ENCODE measurements around the gene MYO5B.

MYO5B gene

GRCh38 chr18:50162486-50163304, 32.3 kb downstream of the MYO5B start:
- Histone ChIP-seq H3K36me3 (ENCODE audit: control insufficient read depth, insufficient read depth, low read length) (no peaks in the 10 kb centered on the region), H3K9me3 (ENCODE audit: control insufficient read depth, insufficient read depth, low read length) (no peaks in the 10 kb centered on the region), H3K9ac (ENCODE audit: low read depth, low read length) (no peak overlapping the region), H3K4me3 (ENCODE audit: low read depth, low read length) (no peak overlapping the region), H3K4me1 (ENCODE audit: control insufficient read depth, insufficient read depth, low read length) (peaks cover 5% of the 10 kb centered on the region), H3K27me3 (ENCODE audit: control insufficient read depth, insufficient read depth, low read length) (no peaks in the 10 kb centered on the region)

- H3K4me1 ChIP-seq (ENCODE audit: control insufficient read depth, insufficient read depth, low read length), result peaks cover 5% of the 10 kb centered on the region
- no peaks in the 10 kb centered on the region for H3K27me3 ChIP-seq (ENCODE audit: control insufficient read depth, insufficient read depth, low read length)
- no peaks in the 10 kb centered on the region for H3K36me3 ChIP-seq (ENCODE audit: control insufficient read depth, insufficient read depth, low read length)
- no peak overlapping the region for H3K4me3 ChIP-seq (ENCODE audit: low read depth, low read length)
- H3K9me3 ChIP-seq (ENCODE audit: control insufficient read depth, insufficient read depth, low read length), result no peaks in the 10 kb centered on the region
- no peak overlapping the region for H3K9ac ChIP-seq (ENCODE audit: low read depth, low read length)
These were observed 33.2 kb downstream of the MYO5B start for GRCh38 chr18:50161597-50162205.

GRCh38 chr18:50159654-50160046, 35.3 kb downstream of the MYO5B start:
- Histone ChIP-seq H3K9me3 (ENCODE audit: control insufficient read depth, insufficient read depth, low read length) (no peaks in the 10 kb centered on the region), H3K9ac (ENCODE audit: low read depth, low read length) (no peak overlapping the region), H3K27me3 (ENCODE audit: control insufficient read depth, insufficient read depth, low read length) (no peaks in the 10 kb centered on the region), H3K4me3 (ENCODE audit: low read depth, low read length) (no peak overlapping the region), H3K4me1 (ENCODE audit: control insufficient read depth, insufficient read depth, low read length) (peaks cover 5% of the 10 kb centered on the region), H3K36me3 (ENCODE audit: control insufficient read depth, insufficient read depth, low read length) (no peaks in the 10 kb centered on the region)

- Histone ChIP-seq H3K27me3 (ENCODE audit: control insufficient read depth, insufficient read depth, low read length) (no peaks in the 10 kb centered on the region), H3K9me3 (ENCODE audit: control insufficient read depth, insufficient read depth, low read length) (no peaks in the 10 kb centered on the region), H3K4me1 (ENCODE audit: control insufficient read depth, insufficient read depth, low read length) (peaks cover 5% of the 10 kb centered on the region), H3K4me3 (ENCODE audit: low read depth, low read length) (no peak overlapping the region), H3K36me3 (ENCODE audit: control insufficient read depth, insufficient read depth, low read length) (no peaks in the 10 kb centered on the region), H3K9ac (ENCODE audit: low read depth, low read length) (no peak overlapping the region)
These were observed 35.9 kb downstream of the MYO5B start for GRCh38 chr18:50158866-50159653.

GRCh38 chr18:50155406-50155805, 39.5 kb downstream of the MYO5B start:
- H3K27me3 ChIP-seq (ENCODE audit: control insufficient read depth, insufficient read depth, low read length), result no peaks in the 10 kb centered on the region
- no peak overlapping the region for H3K4me3 ChIP-seq (ENCODE audit: low read depth, low read length)

GRCh38 chr18:50154420-50154819, 40.5 kb downstream of the MYO5B start:
- Histone ChIP-seq H3K9me3 (ENCODE audit: control insufficient read depth, insufficient read depth, low read length) (no peaks in the 10 kb centered on the region), H3K36me3 (ENCODE audit: control insufficient read depth, insufficient read depth, low read length) (no peaks in the 10 kb centered on the region), H3K4me1 (ENCODE audit: control insufficient read depth, insufficient read depth, low read length) (peaks cover 3% of the 10 kb centered on the region), H3K27me3 (ENCODE audit: control insufficient read depth, insufficient read depth, low read length) (no peaks in the 10 kb centered on the region), H3K9ac (ENCODE audit: low read depth, low read length) (no peak overlapping the region), H3K4me3 (ENCODE audit: low read depth, low read length) (no peak overlapping the region)

More at GRCh38 chr18:50155406-50155805, 39.5 kb downstream of the MYO5B start:
- H3K4me1 ChIP-seq (ENCODE audit: control insufficient read depth, insufficient read depth, low read length), result peaks cover 3% of the 10 kb centered on the region
- H3K9me3 ChIP-seq (ENCODE audit: control insufficient read depth, insufficient read depth, low read length), result no peaks in the 10 kb centered on the region
- H3K36me3 ChIP-seq (ENCODE audit: control insufficient read depth, insufficient read depth, low read length), result no peaks in the 10 kb centered on the region
- H3K9ac ChIP-seq (ENCODE audit: low read depth, low read length), result no peak overlapping the region

GRCh38 chr18:50152900-50153299, 42.0 kb downstream of the MYO5B start:
- no peaks in the 10 kb centered on the region for H3K4me1 ChIP-seq (ENCODE audit: control insufficient read depth, insufficient read depth, low read length)
- H3K9me3 ChIP-seq (ENCODE audit: control insufficient read depth, insufficient read depth, low read length), result no peaks in the 10 kb centered on the region
- H3K27me3 ChIP-seq (ENCODE audit: control insufficient read depth, insufficient read depth, low read length), result no peaks in the 10 kb centered on the region
- H3K4me3 ChIP-seq (ENCODE audit: low read depth, low read length), result no peak overlapping the region
- no peaks in the 10 kb centered on the region for H3K36me3 ChIP-seq (ENCODE audit: control insufficient read depth, insufficient read depth, low read length)
- H3K9ac ChIP-seq (ENCODE audit: low read depth, low read length), result no peak overlapping the region

- Histone ChIP-seq H3K9me3 (ENCODE audit: control insufficient read depth, insufficient read depth, low read length) (no peaks in the 10 kb centered on the region), H3K4me1 (ENCODE audit: control insufficient read depth, insufficient read depth, low read length) (no peaks in the 10 kb centered on the region), H3K4me3 (ENCODE audit: low read depth, low read length) (no peak overlapping the region), H3K27me3 (ENCODE audit: control insufficient read depth, insufficient read depth, low read length) (no peaks in the 10 kb centered on the region), H3K9ac (ENCODE audit: low read depth, low read length) (no peak overlapping the region), H3K36me3 (ENCODE audit: control insufficient read depth, insufficient read depth, low read length) (no peaks in the 10 kb centered on the region)
These were observed 43.0 kb downstream of the MYO5B start for GRCh38 chr18:50151926-50152325.

- no peaks in the 10 kb centered on the region for H3K4me1 ChIP-seq (ENCODE audit: control insufficient read depth, insufficient read depth, low read length)
- H3K27me3 ChIP-seq (ENCODE audit: control insufficient read depth, insufficient read depth, low read length), result no peaks in the 10 kb centered on the region
- H3K9me3 ChIP-seq (ENCODE audit: control insufficient read depth, insufficient read depth, low read length), result no peaks in the 10 kb centered on the region
- H3K9ac ChIP-seq (ENCODE audit: low read depth, low read length), result no peak overlapping the region
- H3K4me3 ChIP-seq (ENCODE audit: low read depth, low read length), result no peak overlapping the region
- no peaks in the 10 kb centered on the region for H3K36me3 ChIP-seq (ENCODE audit: control insufficient read depth, insufficient read depth, low read length)
These were observed 50.4 kb downstream of the MYO5B start for GRCh38 chr18:50144540-50144939.

- Histone ChIP-seq H3K9ac (ENCODE audit: low read depth, low read length) (no peak overlapping the region), H3K36me3 (ENCODE audit: control insufficient read depth, insufficient read depth, low read length) (no peaks in the 10 kb centered on the region), H3K4me1 (ENCODE audit: control insufficient read depth, insufficient read depth, low read length) (no peaks in the 10 kb centered on the region), H3K9me3 (ENCODE audit: control insufficient read depth, insufficient read depth, low read length) (no peaks in the 10 kb centered on the region), H3K27me3 (ENCODE audit: control insufficient read depth, insufficient read depth, low read length) (no peaks in the 10 kb centered on the region), H3K4me3 (ENCODE audit: low read depth, low read length) (no peak overlapping the region)
These were observed 51.1 kb downstream of the MYO5B start for GRCh38 chr18:50143886-50144285.

GRCh38 chr18:50143294-50143693, 51.7 kb downstream of the MYO5B start:
- Histone ChIP-seq H3K27me3 (ENCODE audit: control insufficient read depth, insufficient read depth, low read length) (no peaks in the 10 kb centered on the region), H3K36me3 (ENCODE audit: control insufficient read depth, insufficient read depth, low read length) (no peaks in the 10 kb centered on the region), H3K4me1 (ENCODE audit: control insufficient read depth, insufficient read depth, low read length) (no peaks in the 10 kb centered on the region), H3K9me3 (ENCODE audit: control insufficient read depth, insufficient read depth, low read length) (no peaks in the 10 kb centered on the region), H3K4me3 (ENCODE audit: low read depth, low read length) (no peak overlapping the region), H3K9ac (ENCODE audit: low read depth, low read length) (no peak overlapping the region)

Measured in iPS-15b (cell line).